Neural progenitor cell (in vitro differentiated cells): ENCODE results near the gene CTNNA1. TPM values are rescaled to one million over a fixed set of nuclear protein-coding genes. Genes with fewer than 3 reads are reported as not detected.
"Not testable (repeated sequence)": the region's sequence is repeated elsewhere in the genome, so short reads cannot be mapped to it uniquely, and the experiment has no call there.

Source experiments
- DNase-seq: peaks from one replicate; pipeline ENCODE4 v3.0.0-alpha.2; 2016; ENCODE audit warnings: low spot score
- H2AFZ ChIP-seq: fragments of 200-600 bp; sonication (generic); replicated peaks from 2 replicates; pipeline ENCODE4 v1.6.1; 2016; ENCODE audit warnings: antibody characterized with exemption
- H3F3A ChIP-seq: fragments of 200-600 bp; sonication (generic); 2 replicates; pipeline ENCODE4 v1.6.1; 2016; ENCODE audit warnings: antibody characterized with exemption, low read depth
- H3K27ac ChIP-seq: fragments of 200-600 bp; sonication (generic); 2 replicates; pipeline ENCODE4 v1.5.1; 2016; ENCODE audit warnings: mild to moderate bottlenecking
- H3K27me3 ChIP-seq: fragments of 200-600 bp; sonication (generic); 2 replicates; pipeline ENCODE4 v1.6.1; 2016; ENCODE audit warnings: mild to moderate bottlenecking, moderate library complexity
- H3K36me3 ChIP-seq: fragments of 200-600 bp; sonication (generic); 2 replicates; pipeline ENCODE4 v1.5.1; 2016
- H3K4me1 ChIP-seq: fragments of 200-600 bp; sonication (generic); 2 replicates; pipeline ENCODE4 v1.6.1; 2016; ENCODE audit warnings: mixed run types
- H3K4me2 ChIP-seq: fragments of 200-600 bp; sonication (generic); 2 replicates; pipeline ENCODE4 v1.6.1; 2016
- H3K4me3 ChIP-seq: fragments of 200-600 bp; sonication (generic); 2 replicates; pipeline ENCODE4 v1.5.1; 2016
- H3K79me2 ChIP-seq: fragments of 200-600 bp; sonication (generic); 2 replicates; pipeline ENCODE4 v1.6.1; 2016; ENCODE audit warnings: low read depth
- H3K9ac ChIP-seq: fragments of 200-600 bp; sonication (generic); 2 replicates; pipeline ENCODE4 v1.6.1; 2016
- H3K9me3 ChIP-seq: fragments of 200-600 bp; sonication (generic); 2 replicates; pipeline ENCODE4 v1.5.1; 2016; ENCODE audit warnings: low read depth
- H4K20me1 ChIP-seq: fragments of 200-600 bp; sonication (generic); 2 replicates; pipeline ENCODE4 v1.6.1; 2016; ENCODE audit warnings: low read depth
- H3K27ac Mint-ChIP-seq: 3 replicates; pipeline ENCODE4 v1.8.0; 2021; ENCODE audit warnings: mixed read lengths
- H3K27me3 Mint-ChIP-seq: 2 replicates; pipeline ENCODE4 v1.8.0; 2022; ENCODE audit warnings: low read depth, mild to moderate bottlenecking, inconsistent platforms, moderate library complexity, mixed read lengths; ENCODE audit not compliant: insufficient read depth
- H3K36me3 Mint-ChIP-seq: 3 replicates; pipeline ENCODE4 v1.8.0; 2021; ENCODE audit warnings: mixed read lengths
- H3K4me1 Mint-ChIP-seq: 3 replicates; pipeline ENCODE4 v1.8.0; 2021; ENCODE audit warnings: mixed read lengths
- H3K4me3 Mint-ChIP-seq: 3 replicates; pipeline ENCODE4 v1.8.0; 2021; ENCODE audit warnings: mild to moderate bottlenecking, moderate library complexity, mixed read lengths
- H3K9me3 Mint-ChIP-seq: 3 replicates; pipeline ENCODE4 v1.8.0; 2020; ENCODE audit warnings: mixed read lengths
- CTCF ChIP-seq: fragments of 200-600 bp; sonication (generic); IDR thresholded peaks from 2 replicates; pipeline ENCODE4 v1.5.1; 2017; ENCODE audit warnings: antibody characterized with exemption, mild to moderate bottlenecking
- EZH2 ChIP-seq: fragments of 200-600 bp; sonication (generic); IDR thresholded peaks from 2 replicates; pipeline ENCODE4 v1.6.1; 2017; ENCODE audit warnings: antibody characterized with exemption, mild to moderate bottlenecking, moderate library complexity
- EZH2phosphoT487 ChIP-seq: fragments of 200-600 bp; sonication (generic); IDR thresholded peaks from 2 replicates; pipeline ENCODE4 v1.6.1; 2017; ENCODE audit warnings: antibody characterized with exemption
- total RNA-seq: library from RNA; depleted of rRNA; stranded (reverse); fragments of >200 nt; gene quantifications from 2 replicates; pipeline ENCODE4 v1.2.3, GENCODE V29; 2015; ENCODE audit warnings: low replicate concordance

The CTNNA1 gene
- total RNA-seq, 1 donor from 2014 or later: 305 TPM

- Mint-ChIP-seq H3K4me3 (peak overlapping the region; percentile 54), H3K36me3 (no peaks in the 10 kb centered on the region), H3K9me3 (no peaks in the 10 kb centered on the region), H3K4me1 (peaks cover 33% of the 10 kb centered on the region), H3K27me3 (peaks cover 17% of the 10 kb centered on the region), H3K27ac (peak overlapping the region; percentile 96)
- Histone ChIP-seq H3K27ac (peak overlapping the region; percentile 51), H3K9me3 (no peaks in the 10 kb centered on the region), H3K4me2 (peak overlapping the region; percentile 72), H3K36me3 (no peaks in the 10 kb centered on the region), H3K4me3 (peak overlapping the region; percentile 27), H3K79me2 (no peaks in the 10 kb centered on the region), H3K4me1 (peaks cover 32% of the 10 kb centered on the region), H3K27me3 (no peaks in the 10 kb centered on the region), H3K9ac (no peak overlapping the region), H2AFZ (peak overlapping the region; percentile 80), H4K20me1 (no peaks in the 10 kb centered on the region), H3F3A (peaks cover 25% of the 10 kb centered on the region)
- TF ChIP-seq EZH2phosphoT487: no peak
- TF ChIP-seq EZH2: no peak
- TF ChIP-seq CTCF: no peak
- DNase-seq: peak; percentile 68
Observed at GRCh38 chr5:138725818-138726416, 27.3 kb upstream of the CTNNA1 start.

GRCh38 chr5:138726848-138727247 lies 26.4 kb upstream of the CTNNA1 start:
- TF ChIP-seq EZH2phosphoT487 (no peak), CTCF (no peak), EZH2 (no peak)
- H3K9me3 Mint-ChIP-seq: no peaks in the 10 kb centered on the region

GRCh38 chr5:138730496-138730895 lies 22.7 kb upstream of the CTNNA1 start:
- H3K27ac Mint-ChIP-seq, DNase-seq, H3K4me3 ChIP-seq, H3K27ac ChIP-seq, H3K9me3 ChIP-seq, H3K27me3 Mint-ChIP-seq, H2AFZ ChIP-seq, H3K9me3 Mint-ChIP-seq, H3K4me2 ChIP-seq, H3K4me1 ChIP-seq, H3K27me3 ChIP-seq, H3K79me2 ChIP-seq, H3K9ac ChIP-seq, H4K20me1 ChIP-seq, H3K36me3 Mint-ChIP-seq, H3K36me3 ChIP-seq: not testable (repeated sequence)
- peaks cover 13% of the 10 kb centered on the region for H3F3A ChIP-seq
- peak overlapping the region; percentile 44 for H3K4me3 Mint-ChIP-seq
- peaks cover 13% of the 10 kb centered on the region for H3K4me1 Mint-ChIP-seq

More at GRCh38 chr5:138726848-138727247, 26.4 kb upstream of the CTNNA1 start:
- H3K9ac ChIP-seq: no peak overlapping the region
- no peaks in the 10 kb centered on the region for H3K27me3 ChIP-seq
- Mint-ChIP-seq H3K27ac (peak overlapping the region; percentile 30), H3K36me3 (no peaks in the 10 kb centered on the region), H3K27me3 (peaks cover 17% of the 10 kb centered on the region), H3K4me1 (peaks cover 33% of the 10 kb centered on the region), H3K4me3 (no peak overlapping the region)
- peaks cover 32% of the 10 kb centered on the region for H3K4me1 ChIP-seq
- peaks cover 25% of the 10 kb centered on the region for H3F3A ChIP-seq
- no peak overlapping the region for H3K4me3 ChIP-seq
- no peaks in the 10 kb centered on the region for H3K79me2 ChIP-seq
- H3K9me3 ChIP-seq: no peaks in the 10 kb centered on the region
- DNase-seq: no peak
- H2AFZ ChIP-seq: no peak overlapping the region
- no peak overlapping the region for H3K4me2 ChIP-seq
- no peaks in the 10 kb centered on the region for H3K36me3 ChIP-seq
- no peak overlapping the region for H3K27ac ChIP-seq
- no peaks in the 10 kb centered on the region for H4K20me1 ChIP-seq

- no peak for TF ChIP-seq CTCF
- TF ChIP-seq EZH2phosphoT487: no peak
- no peak for TF ChIP-seq EZH2
- Mint-ChIP-seq H3K9me3 (no peaks in the 10 kb centered on the region), H3K27me3 (peaks cover 6% of the 10 kb centered on the region), H3K36me3 (no peaks in the 10 kb centered on the region), H3K27ac (no peak overlapping the region), H3K4me1 (no peaks in the 10 kb centered on the region), H3K4me3 (no peak overlapping the region)
- Histone ChIP-seq H3K4me1 (no peaks in the 10 kb centered on the region), H2AFZ (no peak overlapping the region), H3K4me2 (no peak overlapping the region), H3K27ac (no peak overlapping the region), H3K79me2 (no peaks in the 10 kb centered on the region), H4K20me1 (no peaks in the 10 kb centered on the region), H3K27me3 (no peaks in the 10 kb centered on the region), H3K4me3 (no peak overlapping the region), H3K9me3 (no peaks in the 10 kb centered on the region), H3K36me3 (no peaks in the 10 kb centered on the region), H3K9ac (no peak overlapping the region), H3F3A (no peaks in the 10 kb centered on the region)
- no peak for DNase-seq
Observed at GRCh38 chr5:138732466-138732865, 20.8 kb upstream of the CTNNA1 start.
